Left ventricle myocardium inferior (tissue), 1 donor: ENCODE data around the gene CEP104. TPM values are rescaled to one million over a fixed set of nuclear protein-coding genes. Genes with fewer than 3 reads are reported as not detected.

Experiments used
- DNase-seq: peaks from one replicate; pipeline ENCODE4 v3.0.0-alpha.2; 2020
- H3K27ac ChIP-seq: fragments of 200-600 bp; replicated peaks from 2 replicates; pipeline ENCODE4 v1.8.0; 2021
- H3K27me3 ChIP-seq: fragments of 200-600 bp; 2 replicates; pipeline ENCODE4 v1.8.0; 2021; ENCODE audit warnings: low read depth
- H3K36me3 ChIP-seq: fragments of 200-600 bp; 2 replicates; pipeline ENCODE4 v1.8.0; 2021
- H3K4me1 ChIP-seq: fragments of 200-600 bp; 2 replicates; pipeline ENCODE4 v1.8.0; 2021
- H3K4me3 ChIP-seq: fragments of 200-600 bp; 2 replicates; pipeline ENCODE4 v1.8.0; 2021; ENCODE audit warnings: mild to moderate bottlenecking, moderate library complexity
- H3K9me3 ChIP-seq: fragments of 200-600 bp; replicated peaks from 2 replicates; pipeline ENCODE4 v1.8.0; 2021
- intact Hi-C: fragments of 100-400 bp; cut with micrococcal nuclease; formaldehyde crosslinking; loops from one replicate; pipeline ENCODE4 v1.11.0; 2022
- total RNA-seq: library from RNA; stranded (reverse); fragmentation: NEBNext Ultra II Directional; extraction: Animal tissue kit (Norgen Biotek cat#: 25700); gene quantifications from one replicate; pipeline ENCODE4 v1.2.1, GENCODE V29; 2021
- TF ChIP-seq, protein P1 (sequence below): fragments of 200-600 bp; IDR thresholded peaks from 2 replicates; pipeline ENCODE4 v1.8.0; 2021; ENCODE audit warnings: antibody characterized with exemption, mild to moderate bottlenecking, borderline replicate concordance
- donor health status: DM: no; HTN: yes; CAD: no; lungs with severe emphysema.

The CEP104 gene
- total RNA-seq, 1 donor from 2014 or later = 32.2 TPM

DNA sequence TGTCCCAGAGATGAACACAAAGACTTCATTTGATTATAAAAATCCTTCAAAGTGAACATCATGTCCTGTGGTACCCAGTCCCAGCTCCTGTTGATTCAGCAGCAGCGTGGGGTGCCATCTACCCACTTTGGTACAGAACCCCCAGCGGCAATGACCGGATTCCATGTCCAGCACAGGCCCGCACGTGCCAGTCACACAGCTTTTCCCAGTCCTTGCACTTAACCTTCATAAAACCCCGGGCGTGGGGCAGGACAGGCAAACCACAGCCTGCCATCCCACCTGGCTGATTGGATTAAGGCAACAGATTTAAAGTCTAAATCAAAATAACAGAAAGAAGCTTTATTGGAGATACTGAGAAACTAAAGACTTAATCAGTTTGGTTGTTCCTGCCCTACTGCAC is 15.5 kb downstream of the CEP104 start:
- Histone ChIP-seq H3K4me3 (no peak overlapping the region), H3K27me3 (no peaks in the 10 kb centered on the region), H3K36me3 (peaks cover 81% of the 10 kb centered on the region), H3K4me1 (no peaks in the 10 kb centered on the region), H3K9me3 (peaks cover 11% of the 10 kb centered on the region), H3K27ac (no peak overlapping the region)
- intact Hi-C loops = no loop called here
- TF ChIP-seq, protein P1, sequence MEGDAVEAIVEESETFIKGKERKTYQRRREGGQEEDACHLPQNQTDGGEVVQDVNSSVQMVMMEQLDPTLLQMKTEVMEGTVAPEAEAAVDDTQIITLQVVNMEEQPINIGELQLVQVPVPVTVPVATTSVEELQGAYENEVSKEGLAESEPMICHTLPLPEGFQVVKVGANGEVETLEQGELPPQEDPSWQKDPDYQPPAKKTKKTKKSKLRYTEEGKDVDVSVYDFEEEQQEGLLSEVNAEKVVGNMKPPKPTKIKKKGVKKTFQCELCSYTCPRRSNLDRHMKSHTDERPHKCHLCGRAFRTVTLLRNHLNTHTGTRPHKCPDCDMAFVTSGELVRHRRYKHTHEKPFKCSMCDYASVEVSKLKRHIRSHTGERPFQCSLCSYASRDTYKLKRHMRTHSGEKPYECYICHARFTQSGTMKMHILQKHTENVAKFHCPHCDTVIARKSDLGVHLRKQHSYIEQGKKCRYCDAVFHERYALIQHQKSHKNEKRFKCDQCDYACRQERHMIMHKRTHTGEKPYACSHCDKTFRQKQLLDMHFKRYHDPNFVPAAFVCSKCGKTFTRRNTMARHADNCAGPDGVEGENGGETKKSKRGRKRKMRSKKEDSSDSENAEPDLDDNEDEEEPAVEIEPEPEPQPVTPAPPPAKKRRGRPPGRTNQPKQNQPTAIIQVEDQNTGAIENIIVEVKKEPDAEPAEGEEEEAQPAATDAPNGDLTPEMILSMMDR = no peak
- DNase-seq = no peak

DNA sequence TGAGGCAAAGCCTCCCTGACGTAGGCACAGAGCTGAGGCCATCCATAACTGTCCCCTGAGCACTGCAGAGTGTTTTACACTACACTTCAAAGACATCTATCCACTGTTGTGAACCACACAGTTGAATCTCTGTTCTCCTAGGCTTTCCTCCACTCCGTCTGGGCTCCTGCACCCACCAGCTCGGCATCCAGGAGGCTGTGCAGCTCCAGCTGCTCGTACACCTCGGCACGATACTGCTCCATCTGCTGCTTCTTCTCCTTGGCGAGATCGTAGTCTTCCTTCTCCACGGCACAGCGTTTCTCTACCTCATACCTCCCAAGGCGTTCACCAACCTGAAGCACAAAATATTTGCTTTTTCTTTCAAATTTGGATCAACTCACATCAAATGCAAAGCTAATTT is 18.2 kb downstream of the CEP104 start:
- intact Hi-C loops = no loop called here
- no peaks in the 10 kb centered on the region for H3K27me3 ChIP-seq
- no peak for DNase-seq
- TF ChIP-seq, protein P1 = no peak
- peaks cover 92% of the 10 kb centered on the region for H3K36me3 ChIP-seq
- no peak overlapping the region for H3K27ac ChIP-seq
- no peaks in the 10 kb centered on the region for H3K4me1 ChIP-seq
- H3K9me3 ChIP-seq = peaks cover 11% of the 10 kb centered on the region
- H3K4me3 ChIP-seq = no peak overlapping the region

DNA sequence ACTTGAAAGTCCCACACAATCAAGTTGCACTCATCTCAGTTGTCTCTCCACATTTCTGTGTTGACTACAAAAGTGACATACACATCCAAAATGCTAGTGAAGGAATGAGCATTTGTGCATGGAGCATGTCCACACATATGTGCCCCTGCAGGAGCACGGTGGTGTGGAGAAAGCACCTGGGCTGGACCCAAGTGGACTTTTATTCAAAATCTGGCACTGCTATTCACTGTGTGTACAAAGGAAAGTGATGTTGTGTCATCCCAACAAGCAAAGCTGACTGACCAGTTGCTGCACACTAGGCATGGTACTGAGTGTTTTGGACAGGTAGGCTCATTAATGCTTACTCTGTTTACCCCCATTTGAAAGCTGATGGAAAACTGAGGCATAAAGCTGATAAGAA is 19.3 kb downstream of the CEP104 start:
- H3K9me3 ChIP-seq = peaks cover 11% of the 10 kb centered on the region
- no peaks in the 10 kb centered on the region for H3K4me1 ChIP-seq
- no peak for DNase-seq
- TF ChIP-seq, protein P1 = no peak
- H3K36me3 ChIP-seq = peaks cover 91% of the 10 kb centered on the region
- no peaks in the 10 kb centered on the region for H3K27me3 ChIP-seq
- intact Hi-C loops = no loop called here
- no peak overlapping the region for H3K4me3 ChIP-seq
- no peak overlapping the region for H3K27ac ChIP-seq

DNA sequence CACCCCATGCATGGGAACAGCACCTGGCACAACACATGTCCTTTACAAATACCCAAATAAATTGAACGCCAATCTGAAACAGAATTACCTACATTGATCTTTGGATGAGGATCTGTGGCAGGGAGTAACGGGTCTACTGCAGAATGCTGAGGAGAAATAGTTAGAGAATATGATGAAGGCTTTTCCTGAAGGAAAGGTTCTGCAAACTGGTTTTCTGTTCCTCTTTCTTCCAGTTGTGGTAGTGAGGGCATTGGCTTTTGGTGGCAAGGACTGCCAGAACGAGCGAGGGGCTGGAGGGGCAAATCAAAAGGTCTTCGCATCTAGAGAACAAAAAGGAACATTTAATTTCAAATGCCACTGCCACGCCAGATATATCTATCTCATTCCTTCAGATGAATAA is 19.8 kb downstream of the CEP104 start:
- H3K9me3 ChIP-seq = peaks cover 11% of the 10 kb centered on the region
- H3K36me3 ChIP-seq = peaks cover 91% of the 10 kb centered on the region
- TF ChIP-seq, protein P1 = no peak
- no peak overlapping the region for H3K27ac ChIP-seq
- no peaks in the 10 kb centered on the region for H3K4me1 ChIP-seq
- intact Hi-C loops = no loop called here
- no peak for DNase-seq
- H3K4me3 ChIP-seq = no peak overlapping the region
- H3K27me3 ChIP-seq = no peaks in the 10 kb centered on the region

DNA sequence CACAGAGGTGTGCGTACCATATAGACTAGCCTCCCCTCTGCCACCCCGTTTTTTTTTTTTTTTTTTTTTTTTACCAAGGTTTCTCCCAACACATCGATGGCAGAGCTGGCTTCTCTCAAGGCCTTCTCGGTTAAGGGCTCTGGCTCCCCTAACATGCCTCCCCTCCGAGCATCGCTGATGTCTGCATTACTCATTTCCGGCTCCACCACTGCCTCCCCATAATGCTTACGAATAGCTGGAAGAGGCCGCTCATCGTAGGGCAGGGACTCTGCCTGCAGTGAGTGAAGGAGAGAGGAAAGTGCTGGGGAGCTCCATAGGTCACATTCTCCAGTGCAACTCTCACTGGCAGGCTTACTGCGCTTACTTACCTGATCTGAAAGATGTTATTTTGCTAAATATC is 20.6 kb downstream of the CEP104 start:
- no peak for DNase-seq
- H3K9me3 ChIP-seq = peaks cover 11% of the 10 kb centered on the region
- H3K27me3 ChIP-seq = no peaks in the 10 kb centered on the region
- intact Hi-C loops = no loop called here
- H3K4me3 ChIP-seq = no peak overlapping the region
- TF ChIP-seq, protein P1 = no peak
- peaks cover 93% of the 10 kb centered on the region for H3K36me3 ChIP-seq
- H3K27ac ChIP-seq = no peak overlapping the region
- no peaks in the 10 kb centered on the region for H3K4me1 ChIP-seq

DNA sequence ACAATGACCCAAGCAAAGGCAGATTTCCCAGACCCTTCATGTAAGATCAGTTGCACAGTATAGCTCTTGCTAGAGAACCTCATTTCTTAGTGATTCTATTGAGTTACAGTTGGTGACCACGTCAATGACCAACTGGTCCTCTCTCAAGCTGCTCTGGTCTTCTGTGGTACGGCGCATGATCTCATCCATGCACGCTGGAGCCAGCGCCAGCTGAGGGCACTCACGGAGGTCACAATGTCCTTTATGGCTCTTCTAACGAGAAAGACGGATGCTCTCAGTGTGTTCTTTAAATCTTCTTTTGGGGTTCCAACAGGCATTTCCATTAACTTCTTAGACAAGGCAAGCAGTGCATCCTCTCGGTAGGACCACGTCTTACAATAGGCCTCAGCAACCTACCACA is 22.3 kb downstream of the CEP104 start:
- intact Hi-C loops = no loop called here
- Histone ChIP-seq H3K9me3 (peaks cover 11% of the 10 kb centered on the region), H3K4me1 (no peaks in the 10 kb centered on the region), H3K27ac (no peak overlapping the region), H3K4me3 (no peak overlapping the region), H3K36me3 (peaks cover 94% of the 10 kb centered on the region), H3K27me3 (no peaks in the 10 kb centered on the region)
- TF ChIP-seq, protein P1 = no peak
- DNase-seq = no peak
